Testis (tissue), 2 donors: ENCODE measurements around the gene CDK14.

ENCODE experiments used
- POLR2A ChIP-seq: fragments of 450-650 bp; IDR thresholded peaks from one replicate; pipeline ENCODE4 v1.6.1; 2017; ENCODE audit warnings: antibody characterized with exemption, mild to moderate bottlenecking, moderate library complexity
- TF ChIP-seq, protein P1 (sequence below), 3 experiments: fragments of 450-650 bp in 2 of 3; fragments of 200-600 bp in 1 of 3; sonication (generic) in 1 of 3; IDR thresholded peaks; one replicate each; pipeline ENCODE4 v1.5.1; 2016 to 2019; ENCODE audit warnings: antibody characterized with exemption in 3 of 3, mild to moderate bottlenecking in 2 of 3, moderate library complexity in 1 of 3

DNA sequence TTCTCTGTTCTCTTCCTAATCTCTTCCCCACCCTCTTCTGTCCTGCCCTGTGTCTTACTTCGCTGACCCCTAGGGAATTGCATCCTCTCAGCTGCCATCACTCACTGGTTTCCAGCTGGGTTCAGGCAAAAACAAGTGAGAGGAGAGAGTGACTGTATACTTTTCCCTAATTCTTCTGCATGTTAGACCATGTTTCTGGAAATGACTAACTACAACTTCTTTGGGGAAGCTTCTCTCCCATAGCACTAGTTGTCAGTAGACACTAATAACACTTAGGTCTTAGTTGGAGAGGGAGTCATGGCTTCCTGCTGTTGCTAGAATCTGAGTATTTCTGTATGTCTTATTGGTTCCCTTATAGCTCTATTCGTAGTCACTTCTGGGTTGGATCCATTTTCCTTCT lies 369.1 kb downstream of the CDK14 start:
- no peak for TF ChIP-seq POLR2A
- TF ChIP-seq, protein P1, sequence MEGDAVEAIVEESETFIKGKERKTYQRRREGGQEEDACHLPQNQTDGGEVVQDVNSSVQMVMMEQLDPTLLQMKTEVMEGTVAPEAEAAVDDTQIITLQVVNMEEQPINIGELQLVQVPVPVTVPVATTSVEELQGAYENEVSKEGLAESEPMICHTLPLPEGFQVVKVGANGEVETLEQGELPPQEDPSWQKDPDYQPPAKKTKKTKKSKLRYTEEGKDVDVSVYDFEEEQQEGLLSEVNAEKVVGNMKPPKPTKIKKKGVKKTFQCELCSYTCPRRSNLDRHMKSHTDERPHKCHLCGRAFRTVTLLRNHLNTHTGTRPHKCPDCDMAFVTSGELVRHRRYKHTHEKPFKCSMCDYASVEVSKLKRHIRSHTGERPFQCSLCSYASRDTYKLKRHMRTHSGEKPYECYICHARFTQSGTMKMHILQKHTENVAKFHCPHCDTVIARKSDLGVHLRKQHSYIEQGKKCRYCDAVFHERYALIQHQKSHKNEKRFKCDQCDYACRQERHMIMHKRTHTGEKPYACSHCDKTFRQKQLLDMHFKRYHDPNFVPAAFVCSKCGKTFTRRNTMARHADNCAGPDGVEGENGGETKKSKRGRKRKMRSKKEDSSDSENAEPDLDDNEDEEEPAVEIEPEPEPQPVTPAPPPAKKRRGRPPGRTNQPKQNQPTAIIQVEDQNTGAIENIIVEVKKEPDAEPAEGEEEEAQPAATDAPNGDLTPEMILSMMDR (IDR thresholded peaks at IDR 0.05): no peak
